ENCODE measurements around the gene CSAG3. TPM values are rescaled to one million over a fixed set of nuclear protein-coding genes. Genes with fewer than 3 reads are reported as not detected.
"Not testable (repeated sequence)": the region's sequence is repeated elsewhere in the genome, so short reads cannot be mapped to it uniquely, and the experiment has no call there.

CSAG3 gene
- total RNA-seq: 1 to 10 TPM in 1 of 2 experiments, not detected in 1; 1.3 TPM

DNA sequence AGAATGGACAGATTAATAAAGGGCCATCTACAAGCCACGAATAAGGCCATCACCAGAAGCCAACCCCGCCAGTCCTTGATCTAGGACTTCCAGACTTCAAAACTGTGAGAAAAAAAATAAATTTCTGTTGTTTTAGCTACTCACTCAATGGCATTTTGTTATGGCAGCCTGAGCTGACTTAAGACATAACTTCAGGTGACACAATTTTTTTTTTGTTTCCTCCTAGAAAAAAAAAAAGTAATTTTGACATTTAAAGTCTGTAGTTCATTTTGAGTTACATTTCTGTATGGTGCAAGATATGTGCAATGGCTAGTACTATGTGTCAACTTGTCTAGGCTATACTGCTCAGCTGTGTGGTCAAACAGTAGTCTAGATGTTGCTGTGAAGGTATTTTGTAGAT lies at the start of gene CSAG3:
TSS of gene CSAG3 (plus strand) at position 301 of the 400 bp plus-strand sequence.
- H3K27me3 Mint-ChIP-seq; H3K9me3 Mint-ChIP-seq; intact Hi-C loops (cut with micrococcal nuclease): not testable (repeated sequence)

DNA sequence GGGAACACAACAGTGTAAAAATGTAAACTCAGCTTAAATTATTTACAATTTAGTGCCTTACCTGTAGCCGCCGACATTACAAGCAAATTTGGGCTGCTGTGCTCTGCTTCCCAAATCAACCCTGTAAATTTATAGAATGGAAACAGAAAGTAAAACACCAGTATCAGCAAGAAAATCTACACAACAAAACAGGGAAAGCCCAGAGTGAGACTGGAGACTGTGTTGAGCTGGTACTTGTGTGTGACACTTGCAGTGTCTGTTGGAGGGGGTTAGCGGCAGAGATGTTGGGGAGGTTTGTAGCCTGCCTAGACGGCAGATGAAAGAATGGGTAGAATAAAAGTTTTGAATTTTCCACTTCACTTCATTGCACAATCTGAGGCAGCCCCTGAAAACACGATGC lies 45.8 kb upstream of the CSAG3 start:
- POLR2A ChIA-PET; H3K27me3 Mint-ChIP-seq; H3K27ac Mint-ChIP-seq; H3K4me1 Mint-ChIP-seq (ENCODE audit: low read depth); H3K9me3 Mint-ChIP-seq; intact Hi-C loops (cut with micrococcal nuclease); H3K4me3 Mint-ChIP-seq; DNase-seq; CTCF ChIA-PET; H3K36me3 Mint-ChIP-seq: not testable (repeated sequence)

More for the DNA sequence above, at the start of gene CSAG3:
- DNase-seq; H3K4me3 Mint-ChIP-seq; H3K27ac Mint-ChIP-seq; H3K36me3 Mint-ChIP-seq; CTCF ChIA-PET; H3K4me1 Mint-ChIP-seq (ENCODE audit: low read depth); POLR2A ChIA-PET: not testable (repeated sequence)

- not testable (repeated sequence) for H3K4me1 Mint-ChIP-seq (ENCODE audit: low read depth)
These were observed 44.9 kb upstream of the CSAG3 start, which contains the start of gene MAGEA2B for GRCh38 chrX:152713815-152714787. Gene MAGEA2B, plus strand, starts transcription at chrX:152714628. Its CDS starts 2,479 bp downstream, at chrX:152717107.

GRCh38 chrX:152725409-152725808 lies 33.6 kb upstream of the CSAG3 start:
- intact Hi-C loops (cut with micrococcal nuclease): no loop called here
- Mint-ChIP-seq H3K27me3 (peaks cover 6% of the 10 kb centered on the region), H3K27ac (no peak overlapping the region), H3K4me1 (ENCODE audit: low read depth) (no peaks in the 10 kb centered on the region), H3K9me3 (no peaks in the 10 kb centered on the region), H3K36me3 (no peaks in the 10 kb centered on the region), H3K4me3 (no peak overlapping the region)
- CTCF ChIA-PET: no interaction called here
- POLR2A ChIA-PET: no interaction called here
- DNase-seq: no peak

More at GRCh38 chrX:152713815-152714787, 44.9 kb upstream of the CSAG3 start, which contains the start of gene MAGEA2B:
- intact Hi-C loops (cut with micrococcal nuclease); H3K27ac Mint-ChIP-seq; H3K4me3 Mint-ChIP-seq; H3K9me3 Mint-ChIP-seq; DNase-seq; H3K36me3 Mint-ChIP-seq; POLR2A ChIA-PET; H3K27me3 Mint-ChIP-seq; CTCF ChIA-PET: not testable (repeated sequence)

DNA sequence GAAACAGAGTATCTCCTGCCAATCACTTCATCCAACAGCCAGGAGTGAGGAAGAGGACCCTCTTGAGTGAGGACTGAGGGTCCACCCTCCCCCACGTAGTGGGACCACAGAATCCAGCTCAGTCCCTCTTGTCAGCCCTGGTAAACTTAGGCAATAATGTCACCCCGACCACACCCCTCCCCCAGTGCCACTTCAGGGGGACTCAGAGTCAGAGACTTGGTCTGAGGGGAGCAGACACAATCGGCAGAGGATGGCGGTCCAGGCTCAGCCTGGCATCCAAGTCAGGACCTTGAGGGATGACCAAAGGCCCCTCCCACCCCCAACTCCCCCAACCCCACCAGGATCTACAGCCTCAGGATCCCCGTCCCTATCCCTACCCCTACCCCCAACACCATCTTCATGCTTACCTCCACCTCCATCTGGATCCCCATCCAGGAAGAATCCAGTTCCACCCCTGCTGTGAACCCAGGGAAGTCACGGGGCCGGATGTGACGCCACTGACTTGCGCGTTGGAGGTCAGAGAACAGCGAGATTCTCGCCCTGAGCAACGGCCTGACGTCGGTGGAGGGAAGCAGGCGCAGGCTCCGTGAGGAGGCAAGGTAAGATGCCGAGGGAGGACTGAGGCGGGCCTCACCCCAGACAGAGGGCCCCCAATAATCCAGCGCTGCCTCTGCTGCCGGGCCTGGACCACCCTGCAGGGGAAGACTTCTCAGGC lies 25.6 kb upstream of the CSAG3 start, which contains the start of the genes CSAG1 and MAGEA12:
TSS of gene CSAG1 (minus strand) at position 461 of the 715 bp plus-strand sequence. CDS start 1,261 bp downstream, outside the sequence.
TSS of gene MAGEA12 (plus strand) at position 497 of the 715 bp plus-strand sequence. CDS start 2,405 bp downstream, outside the sequence.
- Mint-ChIP-seq H3K9me3 (no peaks in the 10 kb centered on the region), H3K27ac (no peak within 1 kb of the TSS), H3K36me3 (no peaks in the 10 kb centered on the region), H3K4me1 (ENCODE audit: low read depth) (no peaks in the 10 kb centered on the region), H3K27me3 (peaks cover 3% of the 10 kb centered on the region), H3K4me3 (no peak within 1 kb of the TSS)
- no peak for DNase-seq
- intact Hi-C loops (cut with micrococcal nuclease): no loop called here
- ChIA-PET POLR2A (no interaction called here), CTCF (no interaction called here)

DNA sequence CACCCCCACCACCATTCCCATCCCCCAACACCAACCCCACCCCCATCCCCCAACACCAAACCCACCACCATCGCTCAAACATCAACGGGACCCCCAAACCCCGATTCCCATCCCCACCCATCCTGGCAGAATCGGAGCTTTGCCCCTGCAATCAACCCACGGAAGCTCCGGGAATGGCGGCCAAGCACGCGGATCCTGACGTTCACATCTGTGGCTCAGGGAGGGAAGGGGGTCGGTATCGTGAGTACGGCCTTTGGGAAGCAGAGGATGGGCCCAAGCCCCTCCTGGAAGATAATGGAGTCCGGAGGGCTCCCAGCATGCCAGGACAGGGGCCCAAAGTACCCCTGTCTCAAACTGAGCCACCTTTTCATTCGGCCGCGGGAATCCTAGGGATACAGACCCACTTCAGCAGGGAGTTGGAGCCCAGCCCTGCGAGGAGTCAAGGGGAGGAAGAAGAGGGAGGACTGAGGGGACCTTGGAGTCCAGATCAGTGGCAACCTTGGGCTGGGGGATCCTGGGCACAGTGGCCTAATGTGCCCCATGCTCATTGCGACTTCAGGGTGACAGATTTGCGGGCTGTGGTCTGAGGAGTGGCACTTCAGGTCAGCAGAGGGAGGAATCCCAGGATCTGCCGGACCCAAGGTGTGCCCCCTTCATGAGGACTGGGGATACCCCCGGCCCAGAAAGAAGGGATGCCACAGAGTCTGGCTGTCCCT lies 24.7 kb upstream of the CSAG3 start:
- H3K4me1 Mint-ChIP-seq (ENCODE audit: low read depth); POLR2A ChIA-PET; H3K36me3 Mint-ChIP-seq; intact Hi-C loops (cut with micrococcal nuclease); H3K27me3 Mint-ChIP-seq; DNase-seq; H3K27ac Mint-ChIP-seq; H3K4me3 Mint-ChIP-seq; H3K9me3 Mint-ChIP-seq; CTCF ChIA-PET: not testable (repeated sequence)

- no peak for DNase-seq
- ChIA-PET CTCF (no interaction called here), POLR2A (no interaction called here)
- Mint-ChIP-seq H3K27ac (no peak overlapping the region), H3K4me3 (no peak overlapping the region), H3K9me3 (no peaks in the 10 kb centered on the region), H3K36me3 (no peaks in the 10 kb centered on the region), H3K4me1 (ENCODE audit: low read depth) (no peaks in the 10 kb centered on the region), H3K27me3 (no peaks in the 10 kb centered on the region)
- intact Hi-C loops (cut with micrococcal nuclease): no loop called here
These were observed 23.9 kb upstream of the CSAG3 start for GRCh38 chrX:152735101-152735500.

DNA sequence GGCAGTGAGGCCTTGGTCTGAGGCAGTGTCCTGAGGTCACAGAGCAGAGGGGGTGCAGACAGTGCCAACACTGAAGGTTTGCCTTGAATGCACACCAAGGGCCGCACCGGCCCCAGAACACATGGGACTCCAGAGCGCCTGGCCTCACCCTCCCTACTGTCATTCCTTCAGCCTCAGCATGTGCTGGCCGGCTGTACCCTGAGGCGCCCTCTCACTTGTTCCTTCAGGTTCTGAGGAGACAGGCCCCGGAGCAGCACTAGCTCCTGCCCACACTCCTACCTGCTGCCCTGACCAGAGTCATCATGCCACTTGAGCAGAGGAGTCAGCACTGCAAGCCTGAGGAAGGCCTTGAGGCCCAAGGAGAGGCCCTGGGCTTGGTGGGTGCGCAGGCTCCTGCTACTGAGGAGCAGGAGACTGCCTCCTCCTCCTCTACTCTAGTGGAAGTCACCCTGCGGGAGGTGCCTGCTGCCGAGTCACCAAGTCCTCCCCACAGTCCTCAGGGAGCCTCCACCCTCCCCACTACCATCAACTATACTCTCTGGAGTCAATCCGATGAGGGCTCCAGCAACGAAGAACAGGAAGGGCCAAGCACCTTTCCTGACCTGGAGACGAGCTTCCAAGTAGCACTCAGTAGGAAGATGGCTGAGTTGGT lies 23.0 kb upstream of the CSAG3 start:
- CTCF ChIA-PET: no interaction called here

DNA sequence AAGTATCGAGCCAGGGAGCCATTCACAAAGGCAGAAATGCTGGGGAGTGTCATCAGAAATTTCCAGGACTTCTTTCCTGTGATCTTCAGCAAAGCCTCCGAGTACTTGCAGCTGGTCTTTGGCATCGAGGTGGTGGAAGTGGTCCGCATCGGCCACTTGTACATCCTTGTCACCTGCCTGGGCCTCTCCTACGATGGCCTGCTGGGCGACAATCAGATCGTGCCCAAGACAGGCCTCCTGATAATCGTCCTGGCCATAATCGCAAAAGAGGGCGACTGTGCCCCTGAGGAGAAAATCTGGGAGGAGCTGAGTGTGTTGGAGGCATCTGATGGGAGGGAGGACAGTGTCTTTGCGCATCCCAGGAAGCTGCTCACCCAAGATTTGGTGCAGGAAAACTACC lies 22.5 kb upstream of the CSAG3 start:
- H3K27me3 Mint-ChIP-seq; DNase-seq; H3K27ac Mint-ChIP-seq; H3K4me3 Mint-ChIP-seq; H3K9me3 Mint-ChIP-seq; CTCF ChIA-PET; POLR2A ChIA-PET; H3K4me1 Mint-ChIP-seq (ENCODE audit: low read depth); H3K36me3 Mint-ChIP-seq; intact Hi-C loops (cut with micrococcal nuclease): not testable (repeated sequence)

More for the DNA sequence above, 23.0 kb upstream of the CSAG3 start:
- POLR2A ChIA-PET: no interaction called here
- Mint-ChIP-seq H3K36me3 (no peaks in the 10 kb centered on the region), H3K4me1 (ENCODE audit: low read depth) (no peaks in the 10 kb centered on the region), H3K4me3 (no peak overlapping the region), H3K27me3 (no peaks in the 10 kb centered on the region), H3K9me3 (no peaks in the 10 kb centered on the region), H3K27ac (no peak overlapping the region)
- intact Hi-C loops (cut with micrococcal nuclease): no loop called here
- no peak for DNase-seq

- Mint-ChIP-seq H3K9me3 (no peaks in the 10 kb centered on the region), H3K36me3 (no peaks in the 10 kb centered on the region), H3K4me1 (ENCODE audit: low read depth) (no peaks in the 10 kb centered on the region), H3K27me3 (no peaks in the 10 kb centered on the region), H3K4me3 (no peak overlapping the region), H3K27ac (no peak overlapping the region)
- intact Hi-C loops (cut with micrococcal nuclease): no loop called here
- ChIA-PET CTCF (no interaction called here), POLR2A (no interaction called here)
- no peak for DNase-seq
These were observed 20.5 kb upstream of the CSAG3 start for GRCh38 chrX:152738560-152738959.

GRCh38 chrX:152753686-152754650 lies 5.0 kb upstream of the CSAG3 start, which contains the start of gene MAGEA2:
Gene MAGEA2, minus strand, starts transcription at chrX:152753842. Its CDS starts 2,479 bp downstream, at chrX:152751363.
- H3K9me3 Mint-ChIP-seq; CTCF ChIA-PET; H3K36me3 Mint-ChIP-seq; H3K27ac Mint-ChIP-seq; POLR2A ChIA-PET; intact Hi-C loops (cut with micrococcal nuclease); H3K27me3 Mint-ChIP-seq; DNase-seq; H3K4me3 Mint-ChIP-seq; H3K4me1 Mint-ChIP-seq (ENCODE audit: low read depth): not testable (repeated sequence)

Measured in activated CD4-positive, alpha-beta memory T cell treated with anti-CD3 and anti-CD28 coated beads for 36 hours (primary cell).